H1 (cell line): ENCODE measurements around the gene C5orf15. TPM values are rescaled to one million over a fixed set of nuclear protein-coding genes. Genes with fewer than 3 reads are reported as not detected.

ENCODE experiments used
- CBX5 ChIP-seq: fragments of 300-800, 300-1000 bp; sonication (generic); IDR thresholded peaks from 2 replicates; pipeline ENCODE4 v1.7.1; 2016; ENCODE audit warnings: antibody characterized with exemption, low read length, low read depth
- E2F6 ChIP-seq: IDR thresholded peaks from 2 replicates; pipeline ENCODE4 v1.6.1; 2012; ENCODE audit warnings: inconsistent platforms
- EZH2 ChIP-seq: fragments of 200-600 bp; sonication (generic); IDR thresholded peaks from 2 replicates; pipeline ENCODE4 v1.7.1; 2012; ENCODE audit warnings: low read depth, mild to moderate bottlenecking, moderate library complexity, low read length, inconsistent platforms; ENCODE audit not compliant: severe bottlenecking
- HDAC6 ChIP-seq: IDR thresholded peaks from one replicate; pipeline ENCODE4 v1.7.1; 2012; ENCODE audit warnings: low read depth, mild to moderate bottlenecking, inconsistent platforms, low read length, moderate library complexity
- JUND ChIP-seq: IDR thresholded peaks from 2 replicates; pipeline ENCODE4 v1.6.1; 2011; ENCODE audit warnings: mild to moderate bottlenecking, improper control_type of control experiment, low read length
- PHF8 ChIP-seq: fragments of 200-600 bp; sonication (generic); conservative IDR thresholded peaks from 2 replicates; pipeline ENCODE4 v1.7.1; 2012; ENCODE audit warnings: low read depth, mild to moderate bottlenecking, inconsistent platforms, low read length, moderate library complexity
- SIX5 ChIP-seq: IDR thresholded peaks from 2 replicates; pipeline ENCODE4 v1.6.1; 2011; ENCODE audit warnings: mild to moderate bottlenecking, low read depth, low read length
- YY1 ChIP-seq: IDR thresholded peaks from 2 replicates; pipeline ENCODE4 v1.6.1; 2011; ENCODE audit warnings: low read depth, mild to moderate bottlenecking, low read length
- polyA plus RNA-seq, 7 experiments: library from polyadenylated mRNA; depleted of rRNA in 3 of 7; stranded (reverse) in 5 of 7; unstranded in 2 of 7; fragments of >200 nt in 5 of 7; fragments of 200-250 nt in 2 of 7; gene quantifications; 1 replicate in 5 of 7; 2 replicates in 1 of 7; 4 replicates in 1 of 7; pipeline versions ENCODE4 v1.2.1 to v1.2.3, GENCODE V29; 2011 to 2013; ENCODE audit warnings: missing spikeins in 2 of 7, mixed read lengths in 2 of 7
- total RNA-seq: library from RNA; stranded (reverse); fragmentation: NEBNext Ultra II Directional; extraction: Animal tissue kit (Norgen Biotek cat#: 25700); gene quantifications from 2 replicates; pipeline ENCODE4 v1.2.1, GENCODE V29; 2021

Gene C5orf15
- total and polyA plus RNA-seq, 2 of the 8 experiments (the other 6 are each of a cell fraction or from before 2014, with no cell fraction given): 31.7 to 39.3 TPM

GRCh38 chr5:133932441-133933168, 35.8 kb downstream of the C5orf15 start (continued):
- TF ChIP-seq PHF8: no peak
- no peak for TF ChIP-seq JUND
- TF ChIP-seq EZH2: no peak
- TF ChIP-seq YY1: no peak
- no peak for TF ChIP-seq E2F6
- no peak for TF ChIP-seq HDAC6
- TF ChIP-seq CBX5: no peak
- no peak for TF ChIP-seq SIX5
- TF ChIP-seq, all 59 proteins: peak for 0
